Testis (tissue), 3 donors: Measurements from ENCODE around the gene FOXRED2. TPM values are rescaled to one million over a fixed set of nuclear protein-coding genes. Genes with fewer than 3 reads are reported as not detected.
"Not testable (repeated sequence)": the region's sequence is repeated elsewhere in the genome, so short reads cannot be mapped to it uniquely, and the experiment has no call there.

ENCODE experiments used
- DNase-seq: peaks from one replicate; pipeline ENCODE4 v3.0.0-alpha.2; 2019
- H3K27ac ChIP-seq, 2 donors: fragments of 200-600 bp; sonication (generic); one replicate each; pipeline ENCODE4 v1.5.1; 2019
- H3K27me3 ChIP-seq: fragments of 200-600 bp; sonication (generic); one replicate; pipeline ENCODE4 v1.5.1; 2019
- H3K36me3 ChIP-seq: fragments of 200-600 bp; sonication (generic); one replicate; pipeline ENCODE4 v1.5.1; 2017; ENCODE audit warnings: low read depth; ENCODE audit errors: missing control alignments
- H3K4me1 ChIP-seq: fragments of 200-600 bp; sonication (generic); one replicate; pipeline ENCODE4 v1.5.1; 2019
- H3K4me3 ChIP-seq, 2 donors: fragments of 200-600 bp; sonication (generic); one replicate each; pipeline ENCODE4 v1.5.1; 2017 to 2019
- H3K9me3 ChIP-seq: fragments of 200-600 bp; sonication (generic); one replicate; pipeline ENCODE4 v1.5.1; 2017
- CTCF ChIP-seq, 3 experiments: fragments of 450-650 bp in 2 of 3; fragments of 200-600 bp in 1 of 3; sonication (generic) in 1 of 3; IDR thresholded peaks; one replicate each; pipeline ENCODE4 v1.5.1; 2016 to 2019; ENCODE audit warnings: antibody characterized with exemption in 3 of 3, mild to moderate bottlenecking in 2 of 3, moderate library complexity in 1 of 3
- POLR2A ChIP-seq: fragments of 450-650 bp; IDR thresholded peaks from one replicate; pipeline ENCODE4 v1.6.1; 2017; ENCODE audit warnings: antibody characterized with exemption, mild to moderate bottlenecking, moderate library complexity
- WGBS, 2 donors: methylation state at CpG; one replicate each; pipeline ENCODE4 v1.1.5; 2018; 5-methylcytosine and 5-hydroxymethylcytosine counted together
- intact Hi-C: fragments of 100-400 bp; cut with DNase I; formaldehyde crosslinking; loops from one replicate; pipeline ENCODE4 v1.15.1; 2023; ENCODE audit warnings: low total_unique reads
- polyA plus RNA-seq: library from polyadenylated mRNA; stranded (reverse); fragments of 350-450 nt; fragmentation: Illumina TruSeq; extraction: RNeasy Lipid Tissue Mini Kit (QIAGEN cat#74804); gene quantifications from one replicate; pipeline ENCODE4 v1.2.3, GENCODE V29; 2014; ENCODE audit warnings: low read depth, low replicate concordance; ENCODE audit not compliant: insufficient read depth
- total RNA-seq, 2 donors: library from RNA; depleted of rRNA; stranded (reverse); fragments of >200 nt; gene quantifications; one replicate each; pipeline ENCODE4 v1.2.3, GENCODE V29; 2016

The FOXRED2 gene
- total and polyA plus RNA-seq, 3 donors from 2014 or later, result 17.7 to 34.6 (median 23.8) TPM

GRCh38 chr22:36541831-36542411 lies 35.1 kb upstream of the FOXRED2 start:
- WGBS, 2 donors, result 58 to 67% methylated on average over 9 of the region's 9 CpGs
- Histone ChIP-seq H3K4me3 (no peak overlapping the region), H3K9me3 (no peaks in the 10 kb centered on the region), H3K4me1 (no peaks in the 10 kb centered on the region), H3K27ac (no peak overlapping the region), H3K36me3 (no peaks in the 10 kb centered on the region), H3K27me3 (no peaks in the 10 kb centered on the region)
- intact Hi-C loops, result no loop called here
- TF ChIP-seq CTCF (IDR thresholded peaks at IDR 0.05) (no peak), POLR2A (no peak)
- no peak for DNase-seq

- no peaks in the 10 kb centered on the region for H3K9me3 ChIP-seq
- WGBS, 2 donors, result 76 to 86% methylated on average over 12 of the region's 12 CpGs
- H3K27me3 ChIP-seq, result no peaks in the 10 kb centered on the region
- DNase-seq, result no peak
- intact Hi-C loops, result no loop called here
- TF ChIP-seq CTCF (IDR thresholded peaks at IDR 0.05) (no peak), POLR2A (no peak)
- H3K4me3 ChIP-seq, result no peak overlapping the region
- H3K27ac ChIP-seq, result no peak overlapping the region
- H3K36me3 ChIP-seq, result no peaks in the 10 kb centered on the region
- H3K4me1 ChIP-seq, result no peaks in the 10 kb centered on the region
Observed at GRCh38 chr22:36540867-36541642, 34.2 kb upstream of the FOXRED2 start.

- H3K27me3 ChIP-seq, result no peaks in the 10 kb centered on the region
- DNase-seq, result no peak
- H3K4me1 ChIP-seq, result no peaks in the 10 kb centered on the region
- H3K4me3 ChIP-seq, result no peak overlapping the region
- H3K9me3 ChIP-seq, result no peaks in the 10 kb centered on the region
- H3K27ac ChIP-seq, result no peak overlapping the region
- TF ChIP-seq CTCF (IDR thresholded peaks at IDR 0.05) (no peak), POLR2A (no peak)
- 45 to 46% methylated on average over 7 of the region's 7 CpGs for WGBS, 2 donors
- no peaks in the 10 kb centered on the region for H3K36me3 ChIP-seq
- intact Hi-C loops, result no loop called here
Observed at GRCh38 chr22:36538529-36538928, 31.7 kb upstream of the FOXRED2 start.

GRCh38 chr22:36536717-36537116 lies 29.9 kb upstream of the FOXRED2 start:
- H3K27me3 ChIP-seq, result no peaks in the 10 kb centered on the region
- no peaks in the 10 kb centered on the region for H3K4me1 ChIP-seq
- no peaks in the 10 kb centered on the region for H3K36me3 ChIP-seq
- H3K27ac ChIP-seq, result no peak overlapping the region
- intact Hi-C loops, result no loop called here
- TF ChIP-seq POLR2A, result no peak
- no peak for TF ChIP-seq CTCF (IDR thresholded peaks at IDR 0.05)
- H3K9me3 ChIP-seq, result no peaks in the 10 kb centered on the region
- 50 to 61% methylated on average over 6 to 7 of the region's 7 CpGs for WGBS, 2 donors
- no peak for DNase-seq
- H3K4me3 ChIP-seq, result no peak overlapping the region

GRCh38 chr22:36533320-36533719 lies 26.5 kb upstream of the FOXRED2 start:
- H3K27ac ChIP-seq, H3K36me3 ChIP-seq, H3K4me3 ChIP-seq, H3K9me3 ChIP-seq, DNase-seq, intact Hi-C loops, H3K27me3 ChIP-seq, H3K4me1 ChIP-seq: not testable (repeated sequence)
- WGBS, 2 donors, result 90 to 94% methylated on average over 4 of the region's 4 CpGs
